Measurements from ENCODE around the gene ATP8A2. TPM values are rescaled to one million over a fixed set of nuclear protein-coding genes. Genes with fewer than 3 reads are reported as not detected.

Gene ATP8A2
- total RNA-seq, 2 experiments from 2014 or later = not detected

DNA sequence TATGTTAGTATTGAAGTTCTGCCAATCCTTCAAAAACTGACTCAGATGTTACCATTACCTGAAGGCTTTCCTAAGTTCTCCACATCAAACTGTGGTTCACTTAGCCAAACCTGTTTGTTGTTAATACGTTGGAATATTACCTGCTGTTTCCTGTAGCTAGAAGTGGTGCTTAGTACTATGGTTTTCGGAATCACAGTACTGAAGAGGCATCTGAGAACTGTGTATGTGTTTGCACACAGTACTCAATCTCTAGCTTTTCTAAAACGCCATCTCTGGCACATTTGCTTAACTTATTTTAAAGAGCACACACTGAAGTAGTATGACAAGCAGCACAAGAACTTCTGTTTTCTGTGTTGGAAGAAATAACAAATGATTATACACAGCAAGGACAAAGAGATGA is 431.9 kb downstream of the ATP8A2 start:
- CTCF ChIA-PET (ENCODE audit: unreplicated experiment) = no interaction called here
- no peak for DNase-seq (ENCODE audit: low spot score)
- TF ChIP-seq, protein P1, sequence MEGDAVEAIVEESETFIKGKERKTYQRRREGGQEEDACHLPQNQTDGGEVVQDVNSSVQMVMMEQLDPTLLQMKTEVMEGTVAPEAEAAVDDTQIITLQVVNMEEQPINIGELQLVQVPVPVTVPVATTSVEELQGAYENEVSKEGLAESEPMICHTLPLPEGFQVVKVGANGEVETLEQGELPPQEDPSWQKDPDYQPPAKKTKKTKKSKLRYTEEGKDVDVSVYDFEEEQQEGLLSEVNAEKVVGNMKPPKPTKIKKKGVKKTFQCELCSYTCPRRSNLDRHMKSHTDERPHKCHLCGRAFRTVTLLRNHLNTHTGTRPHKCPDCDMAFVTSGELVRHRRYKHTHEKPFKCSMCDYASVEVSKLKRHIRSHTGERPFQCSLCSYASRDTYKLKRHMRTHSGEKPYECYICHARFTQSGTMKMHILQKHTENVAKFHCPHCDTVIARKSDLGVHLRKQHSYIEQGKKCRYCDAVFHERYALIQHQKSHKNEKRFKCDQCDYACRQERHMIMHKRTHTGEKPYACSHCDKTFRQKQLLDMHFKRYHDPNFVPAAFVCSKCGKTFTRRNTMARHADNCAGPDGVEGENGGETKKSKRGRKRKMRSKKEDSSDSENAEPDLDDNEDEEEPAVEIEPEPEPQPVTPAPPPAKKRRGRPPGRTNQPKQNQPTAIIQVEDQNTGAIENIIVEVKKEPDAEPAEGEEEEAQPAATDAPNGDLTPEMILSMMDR (conservative IDR thresholded peaks at IDR 0.05; ENCODE audit: low read length) = no peak

DNA sequence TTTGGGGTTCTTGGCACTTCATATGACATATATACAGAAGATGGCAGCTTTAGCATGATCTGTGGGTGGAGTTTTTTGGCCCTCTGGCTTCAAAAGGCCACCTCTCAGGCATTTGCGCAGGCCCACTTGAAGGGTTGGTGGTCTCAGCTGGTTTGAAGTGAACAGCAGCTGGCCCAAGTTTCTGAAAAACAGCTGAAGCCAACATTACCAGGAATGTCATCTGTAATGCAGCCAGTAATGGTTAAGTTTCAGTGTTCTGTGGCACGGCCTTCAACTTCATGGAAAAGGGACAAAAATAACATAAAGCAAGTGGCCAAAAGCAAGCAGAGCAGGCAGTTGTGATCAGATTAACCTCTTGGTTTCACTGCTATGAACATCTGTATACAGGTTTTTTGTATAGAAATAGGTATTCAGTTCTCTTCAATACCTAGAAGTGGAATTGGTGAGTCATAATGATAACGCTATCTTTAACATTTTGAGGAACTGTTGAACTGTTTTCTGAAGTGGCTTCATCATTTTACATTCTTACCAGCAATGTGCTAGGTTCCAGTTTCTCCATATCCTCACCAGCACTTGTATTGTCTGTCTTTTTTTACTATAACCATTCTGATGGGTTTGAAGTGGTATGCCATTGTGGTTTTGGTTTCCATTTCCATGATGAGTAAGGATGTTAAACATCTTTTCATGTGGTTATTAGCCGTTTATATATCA is 434.6 kb downstream of the ATP8A2 start:
- intact Hi-C loops (cut with micrococcal nuclease; ENCODE audit: unreplicated experiment) = no loop called here
- Histone ChIP-seq H4K20me1 (ENCODE audit: insufficient read depth, low read length) (no peaks in the 10 kb centered on the region), H3K4me1 (ENCODE audit: insufficient read depth, low read length, poor library complexity, severe bottlenecking) (no peaks in the 10 kb centered on the region), H3K79me2 (ENCODE audit: insufficient read depth, low read depth, low read length) (no peaks in the 10 kb centered on the region), H3K4me2 (ENCODE audit: low read length) (no peak overlapping the region), H2AFZ (ENCODE audit: low read length) (no peak overlapping the region), H3K36me3 (ENCODE audit: insufficient read depth, low read length) (no peaks in the 10 kb centered on the region), H3K4me3 (ENCODE audit: low read depth, low read length, poor library complexity, severe bottlenecking) (no peak overlapping the region), H3K27ac (ENCODE audit: low read depth, low read length, poor library complexity, severe bottlenecking) (no peak overlapping the region), H3K9me2 (ENCODE audit: insufficient read depth, low read length) (no peaks in the 10 kb centered on the region), H3K9me3 (ENCODE audit: low read length) (no peaks in the 10 kb centered on the region)
- ChIA-PET POLR2A (interaction anchor here (1.0 kb wide), 1 partner anchor 120 kb away, joined by 4 read pairs; no protein-coding TSS in a partner anchor), CTCF (ENCODE audit: unreplicated experiment) (no interaction called here)
- no peak for DNase-seq (ENCODE audit: low spot score)
- BruUV-seq (replicated peaks) = no TSS peak
- no peak for TF ChIP-seq EZH2phosphoT487 (IDR thresholded peaks at IDR 0.05; ENCODE audit: borderline replicate concordance, low read depth, low read length)
- TF ChIP-seq, protein P1 (conservative IDR thresholded peaks at IDR 0.05; ENCODE audit: low read length) = no peak

More for the DNA sequence above, 431.9 kb downstream of the ATP8A2 start:
- Histone ChIP-seq H2AFZ (ENCODE audit: low read length) (no peak overlapping the region), H3K36me3 (ENCODE audit: insufficient read depth, low read length) (no peaks in the 10 kb centered on the region), H3K9me3 (ENCODE audit: low read length) (no peaks in the 10 kb centered on the region), H3K27ac (ENCODE audit: low read depth, low read length, poor library complexity, severe bottlenecking) (no peak overlapping the region), H3K4me2 (ENCODE audit: low read length) (no peak overlapping the region), H3K79me2 (ENCODE audit: insufficient read depth, low read depth, low read length) (no peaks in the 10 kb centered on the region), H3K9me2 (ENCODE audit: insufficient read depth, low read length) (no peaks in the 10 kb centered on the region), H3K4me3 (ENCODE audit: low read depth, low read length, poor library complexity, severe bottlenecking) (no peak overlapping the region), H4K20me1 (ENCODE audit: insufficient read depth, low read length) (no peaks in the 10 kb centered on the region), H3K4me1 (ENCODE audit: insufficient read depth, low read length, poor library complexity, severe bottlenecking) (no peaks in the 10 kb centered on the region)
- BruUV-seq (replicated peaks) = no TSS peak
- intact Hi-C loops (cut with micrococcal nuclease; ENCODE audit: unreplicated experiment) = no loop called here
- POLR2A ChIA-PET = interaction anchor here (1.1 kb wide), 1 partner anchor 40 kb away, joined by 3 read pairs; no protein-coding TSS in a partner anchor

DNA sequence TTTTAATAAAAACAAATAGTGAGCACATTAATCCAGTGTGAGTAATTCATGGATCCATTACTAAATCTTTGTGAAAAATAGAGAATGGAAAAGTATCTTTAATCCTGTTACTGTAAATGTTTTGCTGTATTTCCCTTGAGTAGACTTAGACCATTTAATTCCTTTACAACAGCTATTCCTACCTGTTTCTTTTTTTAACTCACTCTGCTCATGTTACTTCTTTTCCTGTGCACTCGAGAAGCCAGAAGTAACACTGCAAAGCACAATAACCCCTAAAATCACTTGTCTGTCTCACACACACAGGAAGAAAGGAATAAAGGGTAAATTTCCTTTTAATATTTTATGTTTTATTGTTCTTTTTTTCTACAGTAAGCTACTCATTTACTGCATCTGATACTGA is 435.8 kb downstream of the ATP8A2 start:
- no peaks in the 10 kb centered on the region for H3K9me2 ChIP-seq (ENCODE audit: insufficient read depth, low read length)
- no peaks in the 10 kb centered on the region for H3K36me3 ChIP-seq (ENCODE audit: insufficient read depth, low read length)
- no peak for TF ChIP-seq EZH2phosphoT487 (IDR thresholded peaks at IDR 0.05; ENCODE audit: borderline replicate concordance, low read depth, low read length)
- TF ChIP-seq, protein P1 (conservative IDR thresholded peaks at IDR 0.05; ENCODE audit: low read length) = no peak
- CTCF ChIA-PET (ENCODE audit: unreplicated experiment) = no interaction called here
- no peak overlapping the region for H3K27ac ChIP-seq (ENCODE audit: low read depth, low read length, poor library complexity, severe bottlenecking)
- intact Hi-C loops (cut with micrococcal nuclease; ENCODE audit: unreplicated experiment) = no loop called here
- H3K9me3 ChIP-seq (ENCODE audit: low read length) = 0 out of 2 replicates have a peak, but pooled peaks cover 5% of the 10 kb centered on the region
- no peaks in the 10 kb centered on the region for H3K4me1 ChIP-seq (ENCODE audit: insufficient read depth, low read length, poor library complexity, severe bottlenecking)
- POLR2A ChIA-PET = interaction anchor here (1.0 kb wide), 1 partner anchor 119 kb away, joined by 4 read pairs; no protein-coding TSS in a partner anchor
- no peak overlapping the region for H2AFZ ChIP-seq (ENCODE audit: low read length)
- H4K20me1 ChIP-seq (ENCODE audit: insufficient read depth, low read length) = no peaks in the 10 kb centered on the region
- no peaks in the 10 kb centered on the region for H3K79me2 ChIP-seq (ENCODE audit: insufficient read depth, low read depth, low read length)
- no peak for DNase-seq (ENCODE audit: low spot score)
- BruUV-seq (replicated peaks) = no TSS peak
- H3K4me2 ChIP-seq (ENCODE audit: low read length) = no peak overlapping the region
- no peak overlapping the region for H3K4me3 ChIP-seq (ENCODE audit: low read depth, low read length, poor library complexity, severe bottlenecking)

All from OCI-LY7 (cell line).